Uterus (tissue), 2 donors: ENCODE data around the gene LARGE2.

ENCODE experiments used
- POLR2A ChIP-seq, 2 donors: fragments of 450-650 bp; IDR thresholded peaks; one replicate each; pipeline ENCODE4 v1.6.1; 2016; ENCODE audit warnings: antibody characterized with exemption in 2 of 2, mild to moderate bottlenecking in 1 of 2, moderate library complexity in 1 of 2
- TF ChIP-seq, protein P1 (sequence below), 4 experiments: fragments of 200-600 bp in 2 of 4; fragments of 450-650 bp in 2 of 4; sonication (generic) in 2 of 4; IDR thresholded peaks; one replicate each; pipeline ENCODE4 v1.5.1; 2016 to 2019; ENCODE audit warnings: antibody characterized with exemption in 4 of 4, mild to moderate bottlenecking in 2 of 4, moderate library complexity in 1 of 4

GRCh38 chr11:45917623-45918330 is 4.7 kb upstream of the LARGE2 start, which contains the start of gene PEX16:
- TF ChIP-seq, protein P1, sequence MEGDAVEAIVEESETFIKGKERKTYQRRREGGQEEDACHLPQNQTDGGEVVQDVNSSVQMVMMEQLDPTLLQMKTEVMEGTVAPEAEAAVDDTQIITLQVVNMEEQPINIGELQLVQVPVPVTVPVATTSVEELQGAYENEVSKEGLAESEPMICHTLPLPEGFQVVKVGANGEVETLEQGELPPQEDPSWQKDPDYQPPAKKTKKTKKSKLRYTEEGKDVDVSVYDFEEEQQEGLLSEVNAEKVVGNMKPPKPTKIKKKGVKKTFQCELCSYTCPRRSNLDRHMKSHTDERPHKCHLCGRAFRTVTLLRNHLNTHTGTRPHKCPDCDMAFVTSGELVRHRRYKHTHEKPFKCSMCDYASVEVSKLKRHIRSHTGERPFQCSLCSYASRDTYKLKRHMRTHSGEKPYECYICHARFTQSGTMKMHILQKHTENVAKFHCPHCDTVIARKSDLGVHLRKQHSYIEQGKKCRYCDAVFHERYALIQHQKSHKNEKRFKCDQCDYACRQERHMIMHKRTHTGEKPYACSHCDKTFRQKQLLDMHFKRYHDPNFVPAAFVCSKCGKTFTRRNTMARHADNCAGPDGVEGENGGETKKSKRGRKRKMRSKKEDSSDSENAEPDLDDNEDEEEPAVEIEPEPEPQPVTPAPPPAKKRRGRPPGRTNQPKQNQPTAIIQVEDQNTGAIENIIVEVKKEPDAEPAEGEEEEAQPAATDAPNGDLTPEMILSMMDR (IDR thresholded peaks at IDR 0.05): no peak
- TF ChIP-seq POLR2A (IDR thresholded peaks at IDR 0.05): peak; percentile 70 to 89
